Breast epithelium (tissue), 4 donors: Measurements from ENCODE around the gene BEAN1. TPM values are rescaled to one million over a fixed set of nuclear protein-coding genes. Genes with fewer than 3 reads are reported as not detected.

Experiments used
- DNase-seq, 2 donors: peaks; one replicate each; pipeline ENCODE4 v3.0.0-alpha.2; 2019; ENCODE audit warnings: low spot score in 2 of 2
- H3K27ac ChIP-seq, 2 donors: fragments of 200-600 bp; sonication (generic) in 1 of 2; one replicate each; pipeline ENCODE4 v1.5.1; 2016 to 2019; ENCODE audit warnings: mild to moderate bottlenecking in 1 of 2
- H3K27me3 ChIP-seq, 2 donors: fragments of 200-600 bp; sonication (generic) in 1 of 2; one replicate each; pipeline versions ENCODE4 v1.5.1 to v1.6.0; 2017 to 2019; ENCODE audit warnings: control low read depth in 1 of 2, mild to moderate bottlenecking in 1 of 2
- H3K36me3 ChIP-seq: fragments of 200-600 bp; one replicate; pipeline ENCODE4 v1.5.1; 2019
- H3K4me1 ChIP-seq, 2 donors: fragments of 200-600 bp; sonication (generic); one replicate each; pipeline ENCODE4 v1.5.1; 2016 to 2019; ENCODE audit warnings: control low read depth in 1 of 2
- H3K4me3 ChIP-seq, 3 donors: fragments of 200-600 bp; sonication (generic); 1 replicate in 2 of 3; 2 replicates in 1 of 3; pipeline ENCODE4 v1.5.1; 2016 to 2019; ENCODE audit warnings: mild to moderate bottlenecking in 3 of 3, moderate library complexity in 2 of 3
- H3K9me3 ChIP-seq, 2 donors: fragments of 200-600 bp; sonication (generic) in 1 of 2; one replicate each; pipeline ENCODE4 v1.5.1; 2016 to 2019; ENCODE audit warnings: control low read depth in 1 of 2
- CTCF ChIP-seq, 3 donors: fragments of 450-650 bp; IDR thresholded peaks; one replicate each; pipeline ENCODE4 v1.5.1; 2016 to 2017; ENCODE audit warnings: antibody characterized with exemption in 3 of 3, mild to moderate bottlenecking in 3 of 3, moderate library complexity in 3 of 3
- POLR2A ChIP-seq: fragments of 450-650 bp; IDR thresholded peaks from one replicate; pipeline ENCODE4 v1.6.1; 2016; ENCODE audit warnings: antibody characterized with exemption, mild to moderate bottlenecking, moderate library complexity
- POLR2AphosphoS5 ChIP-seq, 3 donors: sonication (generic); formaldehyde crosslinking; IDR thresholded peaks; one replicate each; pipeline ENCODE4 v1.6.1; 2017; ENCODE audit warnings: antibody characterized with exemption in 3 of 3
- intact Hi-C: fragments of 100-400 bp; cut with DNase I; formaldehyde crosslinking; loops from one replicate; pipeline ENCODE4 v1.15.1; 2023; ENCODE audit warnings: low total_unique reads
- total RNA-seq, 3 donors: library from RNA; depleted of rRNA; stranded (reverse); fragments of >200 nt; gene quantifications; one replicate each; pipeline ENCODE4 v1.1.0, GENCODE V29; 2016

The BEAN1 gene
- total RNA-seq, 3 donors from 2014 or later: 0.16 to 3.5 TPM; not detected in 1

- intact Hi-C loops: loop anchor here (10.0 kb wide), 1 partner anchor 463 kb away; no protein-coding TSS in a partner anchor
- Histone ChIP-seq H3K4me1 (no peaks in the 10 kb centered on the region), H3K27ac (no peak overlapping the region), H3K9me3 (no peaks in the 10 kb centered on the region), H3K36me3 (no peaks in the 10 kb centered on the region), H3K4me3 (no peak overlapping the region), H3K27me3 (peaks cover 0 to 2% of the 10 kb centered on the region in 2 donors)
- TF ChIP-seq POLR2A (no peak), POLR2AphosphoS5 (IDR thresholded peaks at IDR 0.05) (no peak), CTCF (IDR thresholded peaks at IDR 0.05) (no peak)
- no peak for DNase-seq
These were observed 25.5 kb upstream of the BEAN1 start for GRCh38 chr16:66401610-66402009.

GRCh38 chr16:66402166-66402565 lies 24.9 kb upstream of the BEAN1 start:
- TF ChIP-seq CTCF (IDR thresholded peaks at IDR 0.05): no peak
- TF ChIP-seq POLR2AphosphoS5 (IDR thresholded peaks at IDR 0.05): no peak
- no peak for TF ChIP-seq POLR2A
- no peak for DNase-seq
- no peak overlapping the region for H3K4me3 ChIP-seq
- no peaks in the 10 kb centered on the region for H3K36me3 ChIP-seq
- H3K4me1 ChIP-seq: no peaks in the 10 kb centered on the region
- intact Hi-C loops: loop anchor here (10.0 kb wide), 1 partner anchor 463 kb away; no protein-coding TSS in a partner anchor
- H3K27ac ChIP-seq: no peak overlapping the region
- H3K27me3 ChIP-seq: peaks cover 0 to 2% of the 10 kb centered on the region in 2 donors
- H3K9me3 ChIP-seq: no peaks in the 10 kb centered on the region

- no peak overlapping the region for H3K4me3 ChIP-seq
These were observed 24.4 kb upstream of the BEAN1 start for GRCh38 chr16:66402591-66403230.

GRCh38 chr16:66403531-66404145 lies 23.5 kb upstream of the BEAN1 start:
- TF ChIP-seq POLR2AphosphoS5 (IDR thresholded peaks at IDR 0.05) (no peak), CTCF (IDR thresholded peaks at IDR 0.05) (no peak), POLR2A (no peak)
- H3K36me3 ChIP-seq: no peaks in the 10 kb centered on the region
- no peak overlapping the region for H3K27ac ChIP-seq
- intact Hi-C loops: loop anchor here (10.0 kb wide), 1 partner anchor 461 kb away; no protein-coding TSS in a partner anchor
- DNase-seq: no peak
- no peak overlapping the region for H3K4me3 ChIP-seq
- no peaks in the 10 kb centered on the region for H3K9me3 ChIP-seq
- no peaks in the 10 kb centered on the region for H3K4me1 ChIP-seq
- H3K27me3 ChIP-seq: no peaks in the 10 kb centered on the region

More at GRCh38 chr16:66402591-66403230, 24.4 kb upstream of the BEAN1 start:
- no peaks in the 10 kb centered on the region for H3K4me1 ChIP-seq
- no peak for DNase-seq
- H3K36me3 ChIP-seq: no peaks in the 10 kb centered on the region
- H3K9me3 ChIP-seq: no peaks in the 10 kb centered on the region
- H3K27me3 ChIP-seq: peaks cover 0 to 2% of the 10 kb centered on the region in 2 donors
- intact Hi-C loops: loop anchor here (10.0 kb wide), 1 partner anchor 462 kb away; no protein-coding TSS in a partner anchor
- no peak overlapping the region for H3K27ac ChIP-seq
- no peak for TF ChIP-seq CTCF (IDR thresholded peaks at IDR 0.05)
- no peak for TF ChIP-seq POLR2A
- no peak for TF ChIP-seq POLR2AphosphoS5 (IDR thresholded peaks at IDR 0.05)
